Germinal center (tissue), 1 donor: Measurements from ENCODE around the gene PHB1.
"Not testable (repeated sequence)": the region's sequence is repeated elsewhere in the genome, so short reads cannot be mapped to it uniquely, and the experiment has no call there.

Source experiments
- DNase-seq: peaks from one replicate; pipeline ENCODE4 v3.0.0; 2012; ENCODE audit warnings: mixed read lengths, low spot score

The PHB1 gene

GRCh38 chr17:49439673-49440571, 25.2 kb upstream of the PHB1 start:
- no peak for DNase-seq

- no peak for DNase-seq
Observed at GRCh38 chr17:49439305-49439672, 24.6 kb upstream of the PHB1 start.

GRCh38 chr17:49438436-49439278, 24.0 kb upstream of the PHB1 start:
- peak; percentile 33 for DNase-seq

- DNase-seq, result no peak
Observed at GRCh38 chr17:49437696-49438435, 23.2 kb upstream of the PHB1 start.

GRCh38 chr17:49436174-49436573, 21.5 kb upstream of the PHB1 start:
- no peak for DNase-seq

GRCh38 chr17:49435671-49436029, 21.0 kb upstream of the PHB1 start:
- DNase-seq, result no peak

- DNase-seq, result peak; percentile 80
Observed at GRCh38 chr17:49434821-49435670, 20.4 kb upstream of the PHB1 start.

GRCh38 chr17:49433000-49433694, 18.5 kb upstream of the PHB1 start:
- DNase-seq, result no peak

- no peak for DNase-seq
Observed at GRCh38 chr17:49431743-49432142, 17.1 kb upstream of the PHB1 start.

- no peak for DNase-seq
Observed at GRCh38 chr17:49425004-49425286, 10.3 kb upstream of the PHB1 start.

- DNase-seq, result not testable (repeated sequence)
Observed at GRCh38 chr17:49424276-49425003, 9.8 kb upstream of the PHB1 start.

GRCh38 chr17:49422714-49423113, 8.0 kb upstream of the PHB1 start:
- no peak for DNase-seq

GRCh38 chr17:49419761-49420160, 5.1 kb upstream of the PHB1 start:
- DNase-seq, result not testable (repeated sequence)

- DNase-seq, result not testable (repeated sequence)
Observed at GRCh38 chr17:49418754-49419740, 4.4 kb upstream of the PHB1 start.

GRCh38 chr17:49414271-49414621, 436 bp downstream of the PHB1 start:
- no peak for DNase-seq

- peak; percentile 1 for DNase-seq
Observed at GRCh38 chr17:49409066-49409465, 5.6 kb downstream of the PHB1 start.

- DNase-seq, result peak; percentile 90
Observed at GRCh38 chr17:49407981-49408501, 6.6 kb downstream of the PHB1 start.

- no peak for DNase-seq
Observed at GRCh38 chr17:49407086-49407485, 7.6 kb downstream of the PHB1 start.
